ENCODE results near the gene B3GALT4.
"Not testable (repeated sequence)": the region's sequence is repeated elsewhere in the genome, so short reads cannot be mapped to it uniquely, and the experiment has no call there.

The B3GALT4 gene, protein sequence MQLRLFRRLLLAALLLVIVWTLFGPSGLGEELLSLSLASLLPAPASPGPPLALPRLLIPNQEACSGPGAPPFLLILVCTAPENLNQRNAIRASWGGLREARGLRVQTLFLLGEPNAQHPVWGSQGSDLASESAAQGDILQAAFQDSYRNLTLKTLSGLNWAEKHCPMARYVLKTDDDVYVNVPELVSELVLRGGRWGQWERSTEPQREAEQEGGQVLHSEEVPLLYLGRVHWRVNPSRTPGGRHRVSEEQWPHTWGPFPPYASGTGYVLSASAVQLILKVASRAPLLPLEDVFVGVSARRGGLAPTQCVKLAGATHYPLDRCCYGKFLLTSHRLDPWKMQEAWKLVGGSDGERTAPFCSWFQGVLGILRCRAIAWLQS

DNA sequence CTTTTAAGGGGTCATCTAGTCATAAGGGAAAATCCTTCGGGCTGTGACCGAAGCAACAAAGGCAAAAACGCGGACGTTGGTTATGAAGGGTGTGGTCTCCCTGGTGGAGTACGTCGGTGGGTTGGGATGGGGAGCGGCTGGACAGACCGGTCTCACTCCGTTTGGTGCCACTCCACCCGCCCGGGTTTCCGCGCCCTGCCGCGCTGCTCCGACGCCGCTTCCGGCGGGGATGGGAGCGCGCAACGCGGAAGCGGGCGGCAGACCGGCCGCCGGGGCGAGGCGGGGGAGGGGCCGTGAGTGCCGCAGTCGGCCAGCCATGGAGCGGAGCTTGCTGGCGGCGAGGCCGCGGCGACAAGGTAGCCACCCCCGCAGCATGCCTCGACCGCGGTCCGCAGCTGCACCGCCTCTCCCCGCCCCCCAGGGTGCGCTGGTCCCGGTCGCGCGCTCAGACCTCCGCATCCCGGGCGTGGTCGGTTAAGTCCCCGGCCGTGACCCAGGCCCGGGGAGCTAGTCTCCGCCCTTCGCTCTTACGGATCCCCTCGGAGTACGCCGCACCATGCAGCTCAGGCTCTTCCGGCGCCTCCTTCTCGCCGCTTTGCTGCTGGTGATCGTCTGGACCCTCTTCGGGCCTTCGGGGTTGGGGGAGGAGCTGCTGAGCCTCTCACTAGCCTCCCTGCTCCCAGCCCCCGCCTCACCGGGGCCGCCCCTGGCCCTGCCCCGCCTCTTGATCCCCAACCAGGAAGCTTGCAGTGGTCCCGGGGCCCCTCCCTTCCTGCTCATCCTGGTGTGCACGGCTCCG, at the start of gene B3GALT4:
Gene B3GALT4, plus strand, starts transcription at position 260 of the 799 bp plus-strand sequence. Its CDS starts 297 bp downstream, at position 557.
- DNase-seq: peak; percentile 66

DNA sequence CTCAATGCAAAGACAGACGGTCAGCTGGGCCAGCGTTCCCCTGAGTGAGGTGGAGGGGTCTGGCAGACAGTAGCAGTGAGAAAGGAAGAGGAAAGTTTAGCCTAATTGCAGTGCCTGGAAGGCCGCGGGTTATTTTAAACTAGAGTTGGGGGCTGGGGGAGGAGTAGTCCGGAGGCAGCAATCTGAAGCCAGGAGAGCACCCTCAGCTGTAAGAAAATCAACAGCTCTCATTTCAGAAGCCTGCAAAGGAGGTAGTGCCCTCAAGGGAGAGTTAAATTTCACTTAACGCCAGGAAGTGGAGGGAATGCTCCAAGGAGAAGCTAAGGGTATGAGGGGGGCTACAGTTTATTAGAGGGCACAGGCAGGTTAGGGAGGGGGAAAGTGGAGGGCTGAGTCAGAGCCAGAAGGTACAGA, 41.7 kb upstream of the B3GALT4 start:
- peak; percentile 64 for DNase-seq

DNA sequence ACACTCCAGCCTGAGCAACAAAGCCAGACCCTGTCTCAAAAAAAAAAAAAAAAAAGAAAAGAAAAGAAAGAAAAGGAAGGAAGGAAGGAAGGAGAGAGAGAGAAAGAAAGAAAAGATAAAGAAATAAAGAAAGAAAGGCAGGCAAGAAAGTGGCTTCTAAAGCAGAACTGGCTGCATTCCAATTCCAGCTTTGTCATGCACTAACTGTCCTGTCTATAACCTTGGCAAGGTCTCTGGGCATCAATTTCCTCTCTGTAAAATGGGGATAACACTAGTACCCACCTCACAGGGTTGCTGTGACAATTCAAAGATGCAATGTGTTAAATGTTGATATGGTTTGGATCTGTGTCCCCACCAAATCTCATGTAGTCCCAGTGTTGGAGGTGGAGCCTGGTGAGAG, 40.6 kb upstream of the B3GALT4 start:
- no peak for DNase-seq

DNA sequence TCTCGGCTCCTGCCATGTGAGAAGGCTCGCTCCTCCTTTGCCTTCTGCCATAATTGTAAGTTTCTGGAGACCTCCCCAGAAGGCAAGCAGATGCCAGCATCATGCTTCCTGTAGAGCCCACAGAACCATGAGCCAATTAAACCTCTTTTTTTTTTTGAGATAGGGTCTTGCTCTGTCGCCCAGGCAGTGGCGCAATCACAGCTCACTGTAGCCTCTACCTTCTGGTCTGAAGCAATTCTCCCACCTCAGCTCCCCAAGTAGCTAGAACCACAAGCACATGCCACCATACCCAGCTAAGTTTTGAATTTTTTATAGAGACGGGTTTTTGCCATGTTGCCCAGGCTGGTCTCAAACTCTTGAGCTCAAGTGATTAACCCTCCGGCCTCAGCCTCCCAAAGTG, 40.1 kb upstream of the B3GALT4 start:
- DNase-seq: no peak

DNA sequence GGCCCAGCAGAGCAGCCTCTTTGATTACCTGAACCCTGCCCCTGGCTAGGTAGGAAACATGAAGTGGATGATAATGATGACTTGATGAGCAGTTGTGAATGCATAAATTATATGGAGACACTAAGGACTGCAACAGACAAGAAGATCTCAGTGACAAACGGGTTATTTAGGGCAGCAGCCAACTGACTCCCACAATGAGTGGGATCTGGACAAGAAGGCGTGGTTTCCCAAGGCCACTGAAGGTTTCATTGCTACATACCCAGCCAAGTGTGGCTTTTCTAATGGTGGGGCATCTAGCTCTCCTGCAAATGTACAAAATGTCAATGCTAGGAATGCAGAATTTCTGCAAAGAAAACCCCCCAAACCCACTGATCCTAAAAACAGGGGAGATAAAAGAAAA, 39.2 kb upstream of the B3GALT4 start:
- DNase-seq: no peak

DNA sequence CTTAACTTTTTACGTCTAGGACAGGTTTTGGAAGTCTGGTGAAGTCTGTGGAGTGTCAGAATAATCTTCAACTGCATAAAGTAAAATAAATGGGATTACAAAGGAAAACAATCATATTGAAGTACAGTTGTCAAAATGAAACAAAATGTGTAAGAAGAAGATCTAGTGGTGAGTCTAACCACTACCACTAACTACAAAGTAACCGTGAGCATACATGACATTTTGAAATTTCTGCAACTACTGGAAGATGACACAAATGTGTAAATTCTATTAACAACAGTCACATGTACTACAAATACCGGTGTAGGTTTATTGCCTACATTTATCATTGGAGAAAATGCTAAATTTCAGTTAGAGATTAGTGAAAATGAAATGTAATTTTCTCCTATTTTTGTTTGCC, 35.0 kb upstream of the B3GALT4 start:
- no peak for DNase-seq

DNA sequence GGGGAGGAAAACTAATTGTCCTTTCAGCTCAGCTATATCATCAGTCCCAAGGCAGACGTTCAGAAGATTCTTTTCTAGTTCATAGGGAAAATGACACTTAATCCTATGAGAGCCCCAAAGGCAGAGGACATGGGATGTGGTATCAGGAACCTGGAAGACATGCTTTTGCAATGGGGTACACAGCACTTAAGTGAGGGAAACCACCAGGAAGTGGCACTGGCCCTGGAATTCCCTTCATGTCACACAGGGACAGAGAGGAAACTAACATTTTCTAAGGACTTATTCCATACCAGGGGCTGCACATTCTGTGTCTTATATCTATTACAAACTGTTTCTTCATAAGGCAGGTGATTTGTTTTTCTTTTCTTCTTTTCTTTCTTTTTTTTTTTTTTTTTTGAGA, 33.4 kb upstream of the B3GALT4 start:
- no peak for DNase-seq

DNA sequence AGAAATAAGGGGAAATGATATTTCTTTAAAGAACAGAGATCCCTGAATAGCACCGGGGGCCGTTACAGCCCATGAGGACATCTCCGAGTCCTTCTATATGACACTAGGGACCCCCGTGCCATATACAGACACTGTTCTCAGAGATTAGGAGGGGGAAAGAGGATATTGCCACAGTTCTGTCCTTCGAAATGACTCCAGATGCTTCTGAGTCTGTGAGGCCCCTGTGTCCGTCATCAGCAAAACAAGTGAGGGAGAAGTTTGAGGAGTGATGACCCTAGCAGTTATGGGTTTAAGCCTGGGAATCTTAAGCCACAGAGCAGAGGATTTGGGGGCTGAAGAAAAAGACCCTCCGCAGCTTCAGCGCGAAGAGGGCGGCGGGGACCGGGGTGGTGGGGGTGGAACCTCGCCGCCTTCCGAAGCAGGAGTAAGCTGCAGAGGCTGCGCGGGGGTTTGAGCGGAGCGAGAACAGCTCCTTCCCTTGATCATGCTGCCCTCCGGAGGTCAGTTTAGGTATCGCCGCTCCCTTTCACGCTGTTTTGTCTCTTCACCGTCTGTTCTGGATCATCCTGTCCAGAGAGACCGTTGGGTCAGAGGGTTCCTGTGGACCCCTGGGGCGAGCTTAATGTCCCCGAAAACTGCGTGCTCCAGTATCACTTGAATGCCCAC, 28.8 kb upstream of the B3GALT4 start:
- peak; percentile 80 for DNase-seq

DNA sequence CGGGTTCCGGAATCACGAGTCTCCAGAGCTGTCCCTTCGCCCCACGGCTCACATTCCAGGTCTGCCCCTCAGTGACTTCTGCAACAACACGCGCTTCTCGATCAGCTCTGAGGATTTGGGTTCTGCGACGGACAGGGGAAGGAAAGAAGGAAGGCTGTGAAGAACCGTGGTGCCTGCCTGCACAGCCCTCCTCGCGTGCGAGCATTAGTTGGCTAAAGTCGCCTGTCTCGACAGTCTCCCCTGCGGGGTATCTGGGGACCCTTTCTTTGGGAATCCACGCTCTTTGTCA, 28.3 kb upstream of the B3GALT4 start:
- peak; percentile 61 for DNase-seq

DNA sequence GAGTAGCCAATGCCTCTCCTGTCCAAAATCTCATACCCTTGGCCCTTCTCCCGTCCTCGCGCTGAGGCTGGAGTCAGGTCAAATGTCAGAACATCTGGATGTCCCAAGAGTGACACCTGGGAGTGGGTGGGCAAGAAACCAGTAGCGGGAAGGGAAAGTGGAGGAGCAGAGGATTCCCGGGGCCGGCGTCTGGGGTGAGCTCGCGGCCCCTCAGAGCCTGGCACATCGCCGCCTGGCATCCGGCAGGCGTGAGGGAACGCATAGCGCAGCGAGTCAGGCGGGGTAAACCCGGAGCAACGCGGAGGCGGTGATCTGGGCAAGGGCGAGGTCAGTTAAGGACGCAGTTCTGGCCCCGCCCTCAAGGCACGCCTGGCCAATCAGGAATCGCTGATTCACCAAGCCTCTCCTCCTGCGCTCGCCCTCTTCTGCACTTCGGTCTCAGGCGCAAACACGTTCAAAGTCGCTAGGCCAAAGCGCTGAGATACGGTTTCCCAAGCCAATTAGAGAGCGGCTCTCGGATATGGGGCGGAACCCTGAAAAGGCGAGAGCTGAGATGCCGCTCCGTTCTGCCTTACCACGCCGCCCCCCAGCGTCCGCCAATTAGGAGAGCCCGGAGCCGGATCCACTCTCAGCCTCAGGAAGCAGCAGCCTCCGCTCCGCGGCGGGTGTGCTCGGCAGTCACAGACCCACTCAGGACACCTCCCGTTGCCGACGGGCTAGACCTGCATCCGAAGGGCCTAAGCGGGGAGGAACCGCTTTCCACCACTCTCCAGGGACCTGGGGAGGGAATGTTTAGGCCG, 27.8 kb upstream of the B3GALT4 start:
- DNase-seq: peak; percentile 98

DNA sequence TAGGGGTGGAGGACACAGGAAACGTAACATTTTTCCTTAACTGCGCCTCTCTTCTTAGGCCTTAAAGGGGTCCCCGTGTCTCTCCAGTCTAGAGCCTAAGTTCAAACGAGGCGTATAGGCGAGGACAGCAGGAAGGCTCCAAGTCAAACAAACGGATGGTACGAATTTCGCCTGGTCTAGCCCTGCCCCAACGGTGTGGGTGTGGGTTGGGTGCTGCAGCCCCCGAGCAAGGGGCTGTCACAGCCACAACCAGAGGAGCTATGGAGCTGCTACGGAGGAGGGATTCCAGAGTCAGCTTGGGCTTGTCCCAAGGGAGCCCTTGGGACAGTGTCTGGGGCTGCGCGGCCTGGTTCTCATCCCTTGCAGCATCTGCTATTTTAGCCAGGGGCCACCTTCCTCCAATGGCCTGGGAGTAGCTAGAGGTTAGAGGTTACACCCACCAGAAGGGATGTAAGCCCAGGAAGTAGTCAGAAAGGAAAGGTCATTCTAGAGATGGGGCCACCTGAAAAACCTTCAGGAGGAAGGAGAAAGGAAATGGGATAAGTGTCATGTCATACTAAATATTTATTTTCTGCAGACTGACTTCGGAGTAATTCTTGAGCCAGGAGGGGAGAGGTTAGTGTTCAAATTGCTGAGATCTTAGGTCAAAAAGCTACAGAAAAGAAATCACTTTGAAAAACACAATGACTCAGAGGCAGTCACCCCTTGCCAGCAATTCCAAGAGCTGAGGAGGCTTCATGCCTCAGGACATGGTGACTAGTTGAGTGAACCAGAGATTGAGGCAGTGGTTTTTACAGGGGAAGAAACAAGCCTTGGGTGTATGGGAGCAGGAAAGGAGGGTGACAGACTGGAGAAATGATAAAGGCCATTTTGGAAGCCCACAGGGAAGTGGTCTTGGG, 26.9 kb upstream of the B3GALT4 start:
- no peak for DNase-seq

DNA sequence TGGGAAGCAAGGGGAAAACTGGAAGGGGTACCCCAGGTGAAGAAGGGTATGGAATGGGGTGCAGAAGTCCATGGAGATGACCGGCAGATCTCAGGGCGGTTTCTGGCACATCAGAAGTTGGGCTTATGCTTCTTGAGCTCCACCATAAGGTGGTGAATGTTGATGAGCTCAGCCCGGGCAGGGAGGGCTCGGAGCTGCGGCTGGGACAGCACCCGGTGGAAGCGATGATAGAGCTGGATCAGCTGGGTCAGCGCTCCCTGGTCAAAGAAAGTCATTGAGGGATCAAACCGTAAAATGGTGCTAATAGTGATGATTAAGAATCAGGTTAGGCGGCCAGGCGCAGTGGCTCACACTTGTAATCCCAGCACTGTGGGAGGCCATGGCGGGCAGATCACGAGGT, 26.2 kb upstream of the B3GALT4 start:
- DNase-seq: no peak

DNA sequence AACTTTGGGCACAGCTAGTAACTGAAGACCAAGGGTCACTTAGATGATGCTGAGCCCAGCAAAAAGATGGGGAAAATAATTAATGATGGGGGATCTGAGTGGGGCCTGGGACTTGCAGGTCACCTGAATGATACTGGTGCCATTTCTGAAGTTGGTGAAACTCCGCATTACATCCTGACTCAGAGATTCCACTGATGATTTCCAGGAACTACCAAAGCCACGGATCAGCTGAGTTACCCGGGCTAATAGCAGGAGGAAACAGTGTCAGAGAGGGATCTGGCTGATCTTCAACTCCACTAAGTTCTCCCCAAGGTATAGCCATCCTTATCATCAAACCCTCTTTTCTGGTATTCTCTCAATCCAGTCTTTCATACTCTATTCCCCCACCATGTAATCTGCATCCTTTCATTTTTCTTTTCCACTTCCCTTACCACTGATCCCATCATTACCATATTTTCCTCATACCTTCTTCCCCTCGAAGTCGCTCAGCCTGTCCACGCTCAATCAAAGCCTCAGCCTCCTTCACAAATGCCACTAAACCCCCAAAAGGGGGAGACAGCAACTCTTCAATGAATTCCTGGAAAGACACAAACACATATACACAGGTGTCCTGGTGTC, 25.4 kb upstream of the B3GALT4 start:
- DNase-seq: no peak

DNA sequence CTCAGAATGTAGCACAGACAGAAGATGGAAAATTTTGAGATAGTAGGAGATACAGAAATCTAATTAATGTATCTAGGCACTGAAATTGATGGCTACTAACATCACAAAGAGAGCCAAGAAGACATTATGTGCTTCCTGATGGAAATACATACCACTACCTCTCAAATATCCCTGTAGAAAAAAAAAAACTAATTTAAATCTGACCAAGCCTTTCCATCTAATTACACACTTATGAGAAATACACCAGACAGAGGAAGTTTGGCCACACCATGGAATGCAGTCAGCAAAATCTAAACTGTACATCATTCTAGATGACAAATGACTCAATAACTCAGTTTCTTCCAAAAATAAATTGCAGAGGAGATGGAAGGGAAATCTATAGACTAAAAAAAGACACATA, 24.2 kb upstream of the B3GALT4 start:
- no peak for DNase-seq

DNA sequence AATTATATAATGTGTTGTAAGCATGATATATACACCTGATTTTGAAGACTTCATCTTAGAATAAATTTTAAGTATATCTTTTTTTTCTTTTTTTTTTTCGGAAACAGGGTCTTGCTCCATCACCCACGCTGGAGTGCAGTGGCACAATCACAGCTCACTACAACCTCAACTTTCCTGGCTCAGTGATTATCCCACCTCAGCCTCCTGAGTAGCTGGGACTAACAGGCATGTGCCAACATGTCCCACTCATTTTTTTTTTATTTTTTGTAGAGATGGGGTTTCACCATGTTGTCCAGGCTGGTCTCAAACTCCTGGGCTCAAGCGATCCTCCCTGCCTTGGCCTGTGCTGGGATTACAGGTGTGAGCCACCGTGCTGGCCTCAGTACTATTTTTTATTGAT, 22.3 kb upstream of the B3GALT4 start:
- DNase-seq: no peak

DNA sequence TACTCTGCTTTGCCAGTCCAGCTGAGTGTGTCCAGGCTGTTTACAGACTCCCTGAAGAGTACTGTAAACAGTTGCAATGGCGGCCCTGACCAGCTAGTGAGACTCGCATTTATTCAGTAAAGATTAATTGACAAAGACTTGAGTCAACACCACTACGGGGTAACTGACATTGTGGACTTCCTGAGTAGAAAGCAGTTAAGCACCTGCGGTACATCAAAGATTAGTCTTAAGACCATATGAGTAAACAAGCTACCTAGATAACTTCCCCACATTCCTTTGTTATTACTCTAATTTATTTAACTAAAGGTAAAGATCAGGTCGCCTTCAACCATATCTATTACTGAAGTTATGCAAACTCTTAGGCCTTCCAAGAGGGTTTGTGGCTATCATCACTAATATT, 17.9 kb upstream of the B3GALT4 start:
- DNase-seq: no peak

DNA sequence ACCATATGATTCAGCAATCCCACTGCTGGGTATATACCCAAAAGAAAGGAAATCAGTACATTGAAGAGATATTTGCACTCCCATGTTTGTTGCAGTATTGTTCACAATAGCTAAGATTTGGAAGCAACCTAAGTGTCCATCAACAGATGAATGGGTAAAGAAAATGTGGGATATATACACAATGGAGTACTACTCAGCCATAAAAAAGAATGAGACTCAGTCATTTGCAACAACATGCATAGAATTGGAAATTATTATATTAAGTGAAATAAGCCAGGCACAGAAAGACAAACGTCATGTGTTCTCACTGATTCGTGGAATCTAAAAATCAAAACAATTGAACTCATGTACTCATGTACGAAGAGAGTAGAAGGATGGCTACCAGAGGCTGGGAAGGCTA, 14.4 kb upstream of the B3GALT4 start:
- DNase-seq: not testable (repeated sequence)

DNA sequence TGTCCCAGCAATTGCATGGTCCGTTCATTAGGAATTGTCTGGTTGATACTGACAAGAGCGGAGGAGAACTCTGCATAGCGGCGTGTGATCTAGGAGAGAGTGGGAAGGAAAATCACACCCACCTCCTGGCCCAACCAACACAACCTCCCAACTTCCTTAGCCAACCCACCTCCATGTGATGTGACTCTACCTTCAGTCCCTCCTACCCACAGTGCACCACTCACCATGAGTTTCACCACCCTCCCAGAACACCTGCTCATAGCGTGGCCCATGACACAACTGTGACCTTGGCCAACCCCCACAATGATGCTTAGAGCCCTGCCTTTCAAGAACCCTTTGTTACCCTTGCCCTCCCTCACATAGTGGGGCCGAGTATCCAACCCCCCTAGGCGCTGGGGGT, 12.9 kb upstream of the B3GALT4 start:
- DNase-seq: no peak

DNA sequence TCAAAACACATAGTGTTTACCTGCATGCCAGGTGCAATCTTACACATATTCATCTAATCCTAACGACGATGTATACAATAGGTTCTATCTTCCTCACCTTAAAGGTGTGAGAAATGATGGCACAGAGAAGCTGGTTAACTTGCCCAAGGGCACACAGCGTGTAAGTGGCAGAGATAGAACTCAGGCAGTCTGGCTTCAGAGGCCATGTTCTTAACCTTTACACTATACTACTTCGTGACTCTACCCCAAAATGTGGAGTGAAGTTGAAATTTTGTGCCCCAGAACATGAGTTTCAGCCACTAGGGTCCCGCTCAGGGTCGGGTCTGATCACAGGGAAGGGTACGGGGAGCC, 5.8 kb upstream of the B3GALT4 start:
- DNase-seq: peak; percentile 61

DNA sequence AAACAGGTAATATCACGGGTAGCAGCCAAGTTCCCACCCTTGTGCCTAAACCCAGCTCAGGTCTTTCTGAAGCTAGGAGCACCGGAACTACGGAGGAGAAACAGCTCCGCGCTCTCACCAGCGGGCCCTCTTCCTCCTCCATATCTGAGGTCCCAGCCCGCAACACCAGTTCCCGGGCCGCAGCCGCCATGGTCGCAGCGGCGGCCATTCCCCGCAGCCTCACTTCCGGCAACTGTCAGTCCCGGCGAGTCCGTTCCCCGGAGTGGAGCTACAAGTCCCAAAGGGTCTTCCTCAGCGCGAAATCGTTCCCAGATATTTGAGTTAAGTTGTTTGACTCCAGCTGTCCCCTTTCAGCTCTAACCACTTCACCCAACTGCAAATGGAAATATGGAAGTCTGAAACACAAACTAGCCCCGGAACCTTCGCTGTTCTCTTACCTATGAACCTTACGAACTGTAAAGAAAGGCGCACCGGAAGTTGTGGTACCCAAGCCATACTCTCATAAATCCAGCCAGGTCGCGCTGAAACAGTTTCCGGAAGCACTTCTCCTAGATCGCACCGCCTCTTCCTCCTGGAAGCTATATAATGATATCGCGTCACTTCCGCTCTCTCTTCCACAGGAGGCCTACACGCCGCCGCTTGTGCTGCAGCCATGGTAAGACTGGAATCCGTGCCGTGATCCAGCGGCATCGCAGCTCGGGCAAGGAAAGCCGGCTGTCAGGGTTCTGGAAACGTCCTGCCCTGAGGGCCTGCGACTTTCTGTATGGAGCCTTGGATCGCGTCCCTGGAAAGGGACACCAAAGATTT, 5.3 kb upstream of the B3GALT4 start, which contains the start of the genes RPS18 and VPS52:
Gene RPS18, plus strand, starts transcription at position 608 of the 807 bp plus-strand sequence. Its CDS starts 45 bp downstream, at position 653.
Gene VPS52, minus strand, starts transcription at position 409 of the 807 bp plus-strand sequence. Its CDS starts 201 bp downstream, at position 208.
- peak; percentile 97 for DNase-seq

All from DMS79 treated with DMSO at 0.1 percent for 48 hours (cell line).